CD4-positive, alpha-beta T cell treated with Interleukin-17A for 4 hours (primary cell): Measurements from ENCODE around the gene PLXNA4.
A peak's percentile ranks its signal among the peaks of the same experiment; 100 is the strongest.

Experiments
- DNase-seq: peaks from one replicate; pipeline ENCODE4 v3.0.0-alpha.2; 2020; ENCODE audit warnings: mixed read lengths

The PLXNA4 gene

DNA sequence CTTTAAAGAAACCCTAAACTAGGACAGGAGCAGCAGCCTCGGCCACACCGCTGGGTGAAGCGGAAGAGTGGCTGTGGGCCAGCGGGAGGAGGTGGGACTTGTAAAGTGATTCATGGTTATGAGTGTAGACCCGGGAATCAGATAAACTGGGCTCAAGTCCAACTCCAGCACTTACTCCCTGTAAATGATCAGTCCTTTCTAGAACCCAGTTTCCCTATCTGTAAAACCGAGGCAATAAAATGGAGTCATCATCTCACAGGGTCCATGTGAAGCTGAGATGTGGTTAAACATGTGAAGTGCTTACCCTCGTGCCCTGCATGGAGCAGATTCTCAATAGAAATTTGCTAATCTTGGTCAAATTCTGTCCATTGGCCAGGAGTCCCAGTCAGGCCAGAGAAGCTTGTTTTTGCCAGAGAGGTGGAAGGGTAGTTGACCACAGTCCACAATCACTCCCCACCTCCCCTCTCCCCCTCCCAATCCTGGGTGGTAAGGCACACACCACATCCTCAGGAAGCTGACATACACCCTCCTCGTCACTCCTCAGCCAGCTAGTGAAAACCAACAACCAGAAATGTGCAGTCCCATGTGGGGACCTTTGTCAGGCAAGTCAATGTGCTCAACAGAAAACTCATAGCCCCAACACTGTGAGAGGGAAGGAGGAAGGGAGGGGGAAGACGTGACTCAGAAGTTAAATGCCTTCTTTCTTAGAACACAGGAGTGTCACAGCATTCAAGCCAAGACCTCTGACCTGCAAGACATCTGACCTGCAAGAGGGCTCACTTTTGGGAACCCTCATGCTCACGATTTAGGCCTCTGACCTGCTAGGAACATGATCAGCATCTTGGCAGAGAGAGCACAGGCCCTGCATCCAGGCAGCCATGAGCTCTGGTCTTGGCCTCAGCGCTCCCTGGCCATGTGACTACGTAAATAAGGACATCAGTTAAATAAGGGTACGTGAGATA lies 145.1 kb downstream of the PLXNA4 start:
- DNase-seq = peak; percentile 58

DNA sequence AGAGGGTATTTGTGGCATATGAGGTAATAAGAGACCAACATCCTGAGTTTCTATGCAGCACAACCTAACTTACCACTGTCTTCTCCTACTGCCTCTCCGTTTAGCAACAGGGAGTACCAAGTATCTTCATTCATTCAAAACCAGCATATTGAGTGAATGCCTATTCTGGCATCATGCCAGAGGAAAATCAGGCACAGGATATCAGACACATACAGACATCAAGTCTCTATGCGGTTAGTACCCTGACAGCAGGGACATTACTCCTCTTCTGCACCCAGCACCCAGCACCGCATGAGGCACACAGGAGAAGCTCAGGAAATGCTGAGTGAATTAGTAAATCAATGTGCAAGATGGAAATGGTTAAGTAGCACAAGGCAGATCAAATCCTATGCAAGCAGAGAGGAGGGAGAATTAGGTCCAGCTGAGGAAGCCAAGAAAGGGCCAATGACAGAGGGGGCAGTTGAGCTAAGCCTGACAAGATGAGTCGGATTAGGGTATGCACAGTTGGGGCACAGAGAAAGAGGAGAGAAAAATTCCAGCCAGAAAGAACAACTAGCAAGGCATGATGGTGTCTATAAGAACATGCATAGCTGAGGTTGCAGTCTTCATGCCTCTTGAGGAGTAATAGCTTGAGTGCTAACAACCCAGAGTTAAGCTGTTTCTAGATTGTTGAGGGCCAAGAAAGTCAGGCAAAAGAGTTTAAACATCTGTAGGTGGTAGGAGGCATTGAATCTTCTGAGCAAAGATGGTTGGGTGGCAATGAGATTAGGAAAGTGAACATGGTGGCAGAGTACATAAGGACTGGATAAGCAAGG lies 146.0 kb downstream of the PLXNA4 start:
- no peak for DNase-seq

- DNase-seq = no peak
Observed at GRCh38 chr7:132429181-132429580, 147.1 kb downstream of the PLXNA4 start.

- no peak for DNase-seq
Observed at GRCh38 chr7:132428247-132428919, 147.9 kb downstream of the PLXNA4 start.

DNA sequence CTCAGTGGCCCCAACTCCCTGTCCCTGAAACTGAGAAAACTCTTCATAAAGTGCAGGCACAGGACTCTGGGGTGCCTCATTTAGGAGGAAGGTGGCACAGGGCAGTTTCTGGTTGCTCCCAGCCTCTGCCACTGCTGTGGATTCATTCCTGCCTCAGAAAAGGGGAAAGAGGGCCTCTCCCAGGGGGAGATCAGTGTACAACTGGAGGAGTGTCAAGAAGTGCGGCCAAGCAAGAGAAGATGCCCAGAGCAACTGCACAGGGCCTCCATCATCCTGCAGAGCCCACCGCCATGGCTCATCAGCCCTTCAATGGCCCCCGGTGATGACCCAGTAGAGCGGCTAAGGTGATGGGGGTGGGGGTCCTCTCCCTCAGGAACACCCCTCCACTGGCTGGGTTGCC lies 150.3 kb downstream of the PLXNA4 start:
- no peak for DNase-seq

DNA sequence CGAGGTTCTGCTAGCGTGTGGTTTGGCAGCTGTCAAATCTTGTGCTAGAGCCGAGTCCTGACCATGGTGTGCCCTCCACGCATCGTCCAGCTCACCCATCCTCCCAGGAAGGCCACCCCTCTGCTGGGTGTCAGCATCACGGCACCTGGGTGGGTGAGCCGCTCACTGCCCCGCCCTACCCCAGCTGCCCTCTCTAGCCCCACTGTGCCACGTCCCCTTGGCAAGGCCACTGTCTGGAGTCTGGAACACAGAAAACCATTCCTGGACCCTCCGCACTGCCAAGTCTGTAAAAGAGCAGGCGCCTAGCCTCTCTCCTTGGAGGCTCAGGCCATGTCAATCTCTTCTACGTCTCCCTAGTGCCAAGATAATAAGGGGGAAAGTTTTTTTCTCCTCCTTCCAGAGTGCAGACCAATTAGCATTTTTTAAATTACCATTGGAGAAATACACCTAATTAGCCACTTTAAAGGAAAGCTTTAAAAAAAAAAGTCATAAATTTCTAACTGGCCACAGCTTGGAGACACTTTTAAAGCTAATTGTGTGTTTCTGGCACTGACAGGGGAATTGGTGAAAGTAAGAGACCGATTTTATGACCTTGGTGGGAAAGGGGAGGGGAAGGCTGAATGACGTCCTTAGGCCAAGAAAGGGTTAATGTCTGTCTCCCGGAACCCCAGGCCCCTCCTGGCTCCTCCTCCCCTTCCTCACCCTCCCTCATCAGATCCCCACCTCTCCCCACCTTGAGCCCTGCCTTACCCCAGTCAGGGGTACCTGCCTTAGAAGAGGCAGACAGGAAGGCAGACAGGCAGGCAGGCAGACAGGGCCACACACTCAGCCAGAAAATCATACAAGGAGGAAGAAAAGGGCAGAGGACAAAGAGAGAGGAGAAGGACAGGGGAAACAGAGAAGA lies 151.2 kb downstream of the PLXNA4 start:
- DNase-seq = no peak

- no peak for DNase-seq
Observed at GRCh38 chr7:132424277-132424676, 152.0 kb downstream of the PLXNA4 start.

GRCh38 chr7:132423594-132424200 lies 152.6 kb downstream of the PLXNA4 start:
- no peak for DNase-seq

DNA sequence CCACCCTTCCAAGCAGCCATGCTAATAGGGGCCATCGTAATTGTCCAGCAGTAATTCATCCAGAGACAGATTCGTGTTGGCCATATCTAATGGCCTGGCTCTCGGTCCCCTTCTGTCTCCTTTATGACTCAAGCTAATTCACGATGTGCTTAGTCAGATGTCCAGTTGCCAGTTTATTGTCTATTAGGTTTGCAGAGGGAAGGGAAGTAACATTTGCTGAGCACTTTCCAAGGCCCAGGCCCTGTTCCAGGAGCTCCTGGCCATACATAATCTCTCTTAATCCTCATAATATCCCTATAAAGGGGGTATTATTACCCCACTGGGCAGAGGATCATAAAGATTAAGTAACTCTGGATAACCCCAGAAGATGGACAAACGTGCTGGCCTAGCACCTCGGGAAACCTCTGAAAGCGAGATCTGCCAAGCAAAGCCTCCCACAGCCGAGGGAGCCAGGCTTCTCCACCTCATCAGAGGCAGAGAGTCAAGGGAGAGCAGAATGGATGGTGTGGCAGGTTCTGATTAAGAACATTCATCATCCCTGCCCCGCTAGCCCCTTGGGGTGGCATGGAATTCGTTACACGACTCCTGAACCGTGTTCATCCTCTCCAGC lies 153.7 kb downstream of the PLXNA4 start:
- DNase-seq = no peak

GRCh38 chr7:132420527-132420926 lies 155.7 kb downstream of the PLXNA4 start:
- no peak for DNase-seq

GRCh38 chr7:132419542-132419941 lies 156.7 kb downstream of the PLXNA4 start:
- DNase-seq = no peak

- DNase-seq = no peak
Observed at GRCh38 chr7:132418840-132419239, 157.4 kb downstream of the PLXNA4 start.

GRCh38 chr7:132417103-132417906 lies 159.0 kb downstream of the PLXNA4 start:
- DNase-seq = no peak

GRCh38 chr7:132416395-132416794 lies 159.9 kb downstream of the PLXNA4 start:
- DNase-seq = no peak

GRCh38 chr7:132415259-132415658 lies 161.0 kb downstream of the PLXNA4 start:
- DNase-seq = no peak

DNA sequence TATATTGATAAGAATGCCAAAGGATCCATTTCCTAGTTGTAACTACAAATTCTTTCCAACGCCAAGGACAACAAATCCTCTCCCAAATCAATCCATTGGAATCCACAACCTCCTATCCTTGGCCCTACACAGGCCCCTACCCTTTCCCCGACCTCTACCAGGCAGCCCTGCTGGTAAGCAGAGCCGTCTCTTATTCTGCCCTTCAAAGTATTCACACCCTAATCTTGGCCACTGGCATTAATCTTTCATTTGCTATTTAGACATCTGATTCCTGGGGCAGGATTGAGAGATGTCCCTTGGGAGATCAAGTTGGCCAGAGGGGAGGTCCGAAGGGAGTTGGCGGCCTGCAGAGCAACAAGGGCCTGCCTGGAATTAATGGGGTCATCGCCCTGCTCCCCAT lies 161.4 kb downstream of the PLXNA4 start:
- DNase-seq = no peak

DNA sequence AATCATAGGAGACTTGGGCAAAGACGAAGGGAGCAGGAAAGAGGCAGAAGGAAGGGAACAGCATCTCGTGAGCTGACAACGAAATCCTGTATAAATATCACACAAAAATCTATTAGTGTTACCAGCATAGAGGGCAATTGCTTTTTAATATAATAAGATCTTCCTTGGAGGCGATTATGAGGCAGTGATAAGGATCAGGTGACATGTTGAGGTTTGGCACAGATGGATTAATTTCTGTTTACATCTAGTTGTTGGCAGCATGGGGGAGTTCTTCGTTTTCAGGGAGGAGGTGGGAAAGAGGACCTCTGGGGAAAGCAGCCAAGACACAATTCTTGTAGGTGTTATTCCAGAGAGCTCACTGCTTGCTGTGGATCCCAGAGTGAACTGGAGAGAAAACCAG lies 163.8 kb downstream of the PLXNA4 start:
- DNase-seq = no peak

DNA sequence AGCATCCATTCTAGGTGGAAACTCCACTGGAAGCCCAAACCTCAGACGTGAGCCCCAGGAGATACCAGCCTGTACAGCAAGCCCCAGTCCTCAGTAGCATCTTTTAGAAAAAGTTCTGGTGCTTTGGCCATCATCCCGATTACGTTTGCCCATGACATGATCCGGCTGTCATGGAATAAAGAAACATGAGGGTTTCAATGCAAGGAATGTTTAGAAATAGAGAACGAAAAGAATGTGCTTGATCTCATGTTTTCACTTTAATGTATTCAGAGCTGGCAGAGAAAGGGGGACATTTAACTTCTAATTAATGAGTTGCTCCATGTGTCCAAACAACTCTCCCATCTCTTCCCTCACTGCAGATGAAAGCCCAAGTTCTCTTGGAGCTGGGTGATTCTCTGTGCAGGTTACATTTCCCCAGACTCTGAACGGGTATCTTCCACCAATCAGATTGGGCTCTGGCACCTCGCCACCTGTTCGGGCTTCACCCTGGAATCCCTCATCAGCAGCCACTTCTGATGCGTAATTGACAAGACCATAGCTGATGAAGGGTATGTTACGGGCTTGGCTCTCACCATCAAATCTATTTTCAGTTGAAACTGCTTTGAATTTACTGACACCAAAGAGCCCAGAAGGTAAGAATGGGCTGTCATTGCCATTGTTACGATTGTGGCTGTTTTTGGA lies 165.3 kb downstream of the PLXNA4 start:
- no peak for DNase-seq

DNA sequence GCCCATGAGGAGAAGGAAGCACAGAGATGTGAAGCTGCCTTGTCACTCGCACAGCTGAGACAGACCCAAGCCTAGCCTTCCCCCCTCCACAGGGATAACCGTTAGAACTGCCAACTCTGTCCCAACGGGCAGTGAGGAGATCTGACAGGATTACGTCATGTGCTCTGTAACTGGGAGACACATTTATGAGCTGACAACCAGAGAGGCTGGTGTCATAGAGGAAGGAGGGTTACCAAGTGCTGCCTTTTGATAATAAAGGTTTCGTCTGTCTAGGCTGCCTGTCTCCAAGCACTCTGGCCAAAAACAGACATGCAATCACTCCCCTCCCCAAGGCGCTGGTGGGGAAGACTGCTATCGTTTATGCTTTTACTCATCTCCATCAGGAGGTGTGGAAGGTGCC lies 165.9 kb downstream of the PLXNA4 start:
- no peak for DNase-seq

DNA sequence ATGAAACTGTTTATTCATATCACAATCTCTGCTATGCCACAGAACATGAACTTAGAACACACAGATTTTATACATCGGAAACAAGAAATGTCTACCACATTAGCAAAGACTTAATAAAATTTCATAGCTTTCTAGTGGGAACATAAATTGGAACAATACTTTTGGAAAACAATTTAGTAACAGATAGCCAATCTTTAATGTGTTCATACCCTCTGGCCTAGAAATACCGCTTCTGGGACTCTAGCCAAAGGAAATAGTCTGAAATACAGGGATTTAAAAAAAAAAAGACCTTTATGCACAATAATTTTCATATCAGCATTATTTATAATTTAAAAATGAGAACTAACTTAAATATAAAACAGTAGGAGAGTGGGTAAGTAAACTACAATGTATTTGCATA lies 168.5 kb downstream of the PLXNA4 start:
- no peak for DNase-seq
